Calu3 (cell line): ENCODE measurements around the gene MRM1. TPM values are rescaled to one million over a fixed set of nuclear protein-coding genes. Genes with fewer than 3 reads are reported as not detected.

Experiments used
- BruUV-seq: library from RNA; stranded (reverse); fragments of 400-500 nt; replicated peaks from 2 replicates; lab custom pipeline; 2021; lab: Mats Ljungman, UMichigan
- CTCF ChIA-PET: fragments of 300-600 bp; sonication (Branson Sonifier 250); formaldehyde crosslinking; loops from one replicate; lab custom pipeline; 2022; ENCODE audit warnings: antibody characterized with exemption; lab: Charles Lee
- DNase-seq: peaks from one replicate; pipeline ENCODE4 v3.0.0; 2022
- H3K27ac Mint-ChIP-seq: one replicate; pipeline ENCODE4 v1.8.0; 2022; ENCODE audit warnings: mixed read lengths; ENCODE audit not compliant: unreplicated experiment
- H3K27me3 Mint-ChIP-seq: one replicate; pipeline ENCODE4 v1.8.0; 2022; ENCODE audit warnings: mixed read lengths; ENCODE audit not compliant: unreplicated experiment
- H3K36me3 Mint-ChIP-seq: one replicate; pipeline ENCODE4 v1.8.0; 2022; ENCODE audit warnings: mild to moderate bottlenecking, moderate library complexity, mixed read lengths; ENCODE audit not compliant: insufficient read depth, unreplicated experiment
- H3K4me1 Mint-ChIP-seq: one replicate; pipeline ENCODE4 v1.8.0; 2022; ENCODE audit warnings: mild to moderate bottlenecking, low read depth, mixed read lengths; ENCODE audit not compliant: unreplicated experiment
- H3K4me3 Mint-ChIP-seq: one replicate; pipeline ENCODE4 v1.8.0; 2022; ENCODE audit warnings: mild to moderate bottlenecking, low read depth, moderate library complexity, mixed read lengths; ENCODE audit not compliant: unreplicated experiment
- H3K9me3 Mint-ChIP-seq: one replicate; pipeline ENCODE4 v1.8.0; 2022; ENCODE audit warnings: low read depth, mixed read lengths; ENCODE audit not compliant: unreplicated experiment
- CTCF ChIP-seq: fragments of 200-600 bp; IDR thresholded peaks from one replicate; pipeline ENCODE4 v1.8.0; 2022; ENCODE audit warnings: antibody characterized with exemption; ENCODE audit not compliant: unreplicated experiment
- intact Hi-C: fragments of 100-400 bp; cut with micrococcal nuclease; formaldehyde crosslinking; loops from one replicate; pipeline ENCODE4 v1.10.0; 2022; ENCODE audit not compliant: unreplicated experiment
- total RNA-seq: library from RNA; stranded (reverse); gene quantifications from 2 replicates; pipeline ENCODE4 v1.2.3, GENCODE V29; 2022

MRM1 gene
- total RNA-seq, 1 experiment from 2014 or later, result 43.5 TPM

- BruUV-seq, result no TSS peak
- Mint-ChIP-seq H3K36me3 (peaks cover 5% of the 10 kb centered on the region), H3K4me3 (no peak overlapping the region), H3K9me3 (no peaks in the 10 kb centered on the region), H3K4me1 (peaks cover under 1% of the 10 kb centered on the region), H3K27me3 (no peaks in the 10 kb centered on the region), H3K27ac (no peak overlapping the region)
- DNase-seq, result no peak
- no peak for TF ChIP-seq CTCF
- CTCF ChIA-PET, result interaction anchor here (7.9 kb wide), 1 partner anchor 9 kb away, joined by 67 read pairs; the partner anchor contains the start of gene MRM1
- intact Hi-C loops, result no loop called here
These were observed 10.9 kb downstream of the MRM1 start for GRCh38 chr17:36612323-36612722.

- intact Hi-C loops, result no loop called here
- Mint-ChIP-seq H3K36me3 (no peaks in the 10 kb centered on the region), H3K4me1 (peaks cover 7% of the 10 kb centered on the region), H3K4me3 (no peak overlapping the region), H3K27me3 (no peaks in the 10 kb centered on the region), H3K27ac (no peak overlapping the region), H3K9me3 (no peaks in the 10 kb centered on the region)
- no TSS peak for BruUV-seq
- no peak for DNase-seq
- CTCF ChIA-PET, result interaction anchor here (1.3 to 7.9 kb wide), 3 partner anchors 10 to 20 kb away, joined by 3 to 67 read pairs (median 3); partner anchors contain the start of gene MRM1
- no peak for TF ChIP-seq CTCF
These were observed 11.8 kb downstream of the MRM1 start for GRCh38 chr17:36613155-36613554.

- no peak for TF ChIP-seq CTCF
- H3K27me3 Mint-ChIP-seq, result no peaks in the 10 kb centered on the region
- DNase-seq, result no peak
- CTCF ChIA-PET, result interaction anchor here (0.7 to 7.9 kb wide), 5 partner anchors 11 to 21 kb away, joined by 3 to 67 read pairs (median 3); partner anchors contain the start of gene MRM1
- BruUV-seq, result no TSS peak
- H3K36me3 Mint-ChIP-seq, result no peaks in the 10 kb centered on the region
- H3K4me3 Mint-ChIP-seq, result no peak overlapping the region
- intact Hi-C loops, result no loop called here
- H3K4me1 Mint-ChIP-seq, result peaks cover 7% of the 10 kb centered on the region
- no peak overlapping the region for H3K27ac Mint-ChIP-seq
- no peaks in the 10 kb centered on the region for H3K9me3 Mint-ChIP-seq
These were observed 12.7 kb downstream of the MRM1 start for GRCh38 chr17:36614081-36614480.

- CTCF ChIA-PET, result interaction anchor here (0.7 to 7.9 kb wide), 5 partner anchors 12 to 236 kb away, joined by 3 to 67 read pairs (median 3); partner anchors contain the start of gene MRM1
- DNase-seq, result no peak
- H3K27ac Mint-ChIP-seq, result no peak overlapping the region
These were observed 13.6 kb downstream of the MRM1 start for GRCh38 chr17:36614933-36615332.

More at GRCh38 chr17:36614933-36615332, 13.6 kb downstream of the MRM1 start:
- peaks cover 7% of the 10 kb centered on the region for H3K4me1 Mint-ChIP-seq
- H3K9me3 Mint-ChIP-seq, result no peaks in the 10 kb centered on the region
- H3K4me3 Mint-ChIP-seq, result no peak overlapping the region
- TF ChIP-seq CTCF, result no peak
- no TSS peak for BruUV-seq
- H3K27me3 Mint-ChIP-seq, result no peaks in the 10 kb centered on the region
- no peaks in the 10 kb centered on the region for H3K36me3 Mint-ChIP-seq
- intact Hi-C loops, result no loop called here
